Measurements from ENCODE around the gene CACNA2D2.

CACNA2D2 gene

DNA sequence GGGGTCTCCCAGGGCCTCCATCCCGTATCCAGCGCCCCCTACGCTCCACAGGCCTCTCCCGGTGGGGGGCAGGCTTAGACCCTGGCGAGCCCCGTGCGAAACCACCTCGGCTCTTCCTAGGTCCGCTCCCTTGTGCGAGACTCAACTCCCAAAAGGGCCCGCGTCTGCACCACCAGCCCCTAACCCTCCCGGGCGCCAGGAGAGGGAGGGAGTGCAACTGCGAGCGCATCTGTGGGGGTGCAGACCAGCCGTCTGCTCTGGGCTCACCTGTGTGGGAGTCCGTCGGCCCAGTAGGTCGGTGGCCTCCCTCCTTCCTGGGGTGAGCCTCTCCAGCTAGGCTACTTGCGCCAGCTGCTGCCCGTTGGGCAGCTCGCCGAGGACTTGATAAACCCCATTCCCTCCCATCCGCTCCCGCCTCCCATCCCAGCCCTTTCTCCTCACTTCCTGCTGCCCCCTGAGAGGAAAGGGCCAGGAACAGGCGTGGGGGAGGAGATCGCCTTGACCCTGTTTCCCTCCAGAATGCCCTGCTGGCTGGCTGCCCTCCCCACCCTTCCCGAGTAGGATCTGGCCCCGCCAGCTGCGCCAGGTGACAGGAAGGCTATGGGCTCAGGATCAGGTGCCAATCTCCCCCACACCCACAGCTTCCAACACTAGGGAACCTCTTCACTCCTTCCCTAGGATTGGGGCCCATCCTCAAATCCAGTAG is 180.9 kb downstream of the CACNA2D2 start, which contains the start of gene HYAL2:
Gene HYAL2 (minus strand): TSS at position 360 of the 706 bp plus-strand sequence. CDS start 2,256 bp downstream, outside the sequence.
- FAIRE-seq = no peak

DNA sequence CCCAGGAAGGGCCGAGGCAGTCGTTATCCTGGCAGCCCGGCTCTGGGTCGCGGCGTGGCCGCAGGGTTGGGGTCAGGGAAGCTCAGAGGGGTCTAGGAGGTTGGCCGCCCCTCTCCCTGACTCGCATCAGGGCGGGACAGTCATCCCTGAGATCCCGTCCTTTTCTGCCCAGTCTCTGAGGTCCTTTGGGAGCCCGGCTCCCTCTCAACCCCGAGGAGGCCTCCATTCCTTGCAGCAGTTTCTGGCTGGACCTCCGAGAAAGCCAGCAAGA is 181.4 kb downstream of the CACNA2D2 start:
- FAIRE-seq = no peak

DNA sequence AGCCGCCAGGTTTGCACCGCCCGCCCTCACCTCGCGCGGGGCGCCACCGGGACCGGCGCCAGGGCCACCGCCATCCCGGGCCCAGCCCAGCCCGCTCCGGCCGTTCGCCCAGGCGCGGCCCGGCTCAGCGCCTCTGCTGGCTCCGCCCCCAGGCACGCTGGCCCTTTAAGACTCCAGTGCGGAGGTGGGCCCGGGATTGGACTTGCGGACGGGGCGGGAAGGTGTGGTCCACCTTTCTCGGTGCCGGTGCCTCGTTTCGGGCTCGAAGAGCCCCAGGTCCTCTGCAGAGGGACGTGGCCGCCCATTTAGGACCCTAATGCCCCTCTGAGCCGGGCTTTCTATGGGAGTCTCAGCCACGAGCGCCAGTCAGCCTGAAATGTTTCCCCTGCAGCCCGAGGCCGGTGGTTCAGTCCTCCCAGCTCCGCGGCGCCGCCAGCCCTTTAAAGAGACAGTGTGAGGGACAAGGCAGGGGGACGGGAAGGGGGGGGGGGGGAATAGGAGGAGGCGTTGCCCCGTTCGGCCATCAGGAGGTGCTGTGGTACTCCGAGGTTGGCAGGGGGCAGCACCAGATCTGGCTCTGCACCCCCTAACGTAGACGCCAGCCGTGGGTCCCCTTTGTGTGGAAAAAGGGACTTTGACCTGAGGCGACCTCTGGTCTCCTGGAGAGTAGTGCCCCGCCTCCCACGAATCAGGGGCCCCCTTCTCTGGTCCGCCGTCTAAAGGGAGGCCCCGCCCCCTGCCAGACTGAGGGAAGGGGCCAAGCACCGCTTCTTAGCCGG is 181.9 kb downstream of the CACNA2D2 start:
- no peak for FAIRE-seq

DNA sequence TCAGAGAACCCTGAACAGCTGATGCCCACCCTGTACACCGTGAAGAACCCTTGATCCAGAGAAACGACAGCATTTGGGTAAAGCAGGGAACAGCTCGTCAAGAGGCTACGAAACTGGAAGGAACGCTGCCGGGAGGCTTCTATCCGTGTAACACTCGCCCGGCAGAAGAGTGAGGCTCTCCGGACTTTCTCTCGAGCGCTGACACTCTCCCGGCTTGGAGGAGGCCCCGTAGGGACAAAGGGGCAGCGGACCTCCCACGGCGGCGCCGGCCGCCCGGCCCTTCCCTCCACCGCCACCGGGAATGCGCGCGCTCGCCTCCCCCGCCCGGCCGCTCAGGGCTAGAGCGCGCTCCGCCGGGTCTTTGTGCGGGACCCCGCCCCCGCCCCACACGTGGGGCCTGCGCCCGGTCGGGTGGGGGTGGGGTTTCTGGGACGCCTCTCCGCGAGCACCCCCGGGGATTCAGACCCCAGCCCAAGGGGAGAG is 182.5 kb downstream of the CACNA2D2 start:
- no peak for FAIRE-seq

DNA sequence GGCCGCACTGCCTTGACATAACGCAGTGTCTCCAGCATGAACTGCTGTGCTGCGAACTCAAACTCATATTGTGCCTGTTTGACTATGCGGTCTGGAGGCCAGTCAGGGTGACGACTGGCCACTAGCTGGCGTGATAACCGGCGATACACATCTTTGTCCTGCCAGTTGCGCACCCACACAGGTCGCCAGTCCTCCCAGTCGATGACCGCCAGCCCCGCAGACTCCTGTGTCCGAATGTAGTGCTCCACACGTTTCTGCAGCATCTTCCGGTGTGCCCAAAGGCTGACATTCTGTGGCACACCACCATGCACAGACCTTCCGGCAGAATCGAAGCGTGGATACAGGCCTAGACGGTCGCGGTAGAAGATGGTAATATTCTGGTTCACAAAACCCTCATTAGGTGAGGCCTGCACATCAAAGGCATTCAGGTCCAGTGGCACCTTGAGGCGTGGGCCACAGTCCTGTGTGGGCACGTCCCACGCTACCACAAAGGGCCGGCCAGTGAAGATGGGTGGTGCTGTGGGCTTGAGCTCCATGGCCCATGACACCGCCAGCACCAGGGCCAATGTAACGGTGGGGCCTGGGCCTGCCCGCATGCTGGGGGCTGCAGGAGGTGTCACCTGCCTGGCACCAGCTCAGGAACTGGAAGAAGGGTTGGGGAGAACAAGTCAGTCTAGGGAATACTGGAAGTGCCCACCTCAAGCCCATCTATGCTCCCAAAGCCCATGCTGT is 183.4 kb downstream of the CACNA2D2 start:
- no peak for FAIRE-seq

DNA sequence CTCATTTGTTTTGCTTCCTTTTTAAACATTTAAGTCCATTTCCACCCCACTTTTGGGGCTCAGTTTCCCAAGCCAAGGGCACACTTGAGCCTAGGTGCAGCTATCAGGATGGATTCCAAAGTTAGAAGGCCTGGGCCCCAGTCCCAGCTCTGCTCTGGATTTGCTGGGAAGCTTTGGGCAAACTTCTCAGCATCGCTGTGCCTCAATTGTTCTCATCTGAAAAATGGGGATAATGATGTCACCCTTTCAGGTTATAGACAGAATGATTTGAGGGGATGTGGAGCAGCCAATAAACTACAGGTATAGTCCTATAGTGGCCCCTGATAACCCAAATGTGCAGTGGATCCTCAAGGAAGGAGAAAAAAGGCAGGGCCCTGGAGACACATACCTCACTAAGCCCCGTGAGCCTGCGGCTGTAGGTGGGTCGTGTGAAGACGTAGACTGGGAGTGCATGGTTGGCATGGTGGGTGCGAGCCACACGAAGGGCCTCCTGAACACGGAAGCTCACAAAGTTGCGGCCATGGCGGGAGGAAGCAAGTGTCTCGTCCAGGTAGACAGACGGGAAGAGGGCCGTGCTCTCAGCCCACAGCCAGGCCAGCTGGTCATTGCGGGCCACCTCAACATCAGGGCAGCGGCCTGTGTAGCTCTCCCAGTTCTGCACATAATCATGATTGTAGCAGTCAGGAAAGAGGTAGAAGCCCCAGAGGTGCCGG is 184.1 kb downstream of the CACNA2D2 start:
- FAIRE-seq = no peak

DNA sequence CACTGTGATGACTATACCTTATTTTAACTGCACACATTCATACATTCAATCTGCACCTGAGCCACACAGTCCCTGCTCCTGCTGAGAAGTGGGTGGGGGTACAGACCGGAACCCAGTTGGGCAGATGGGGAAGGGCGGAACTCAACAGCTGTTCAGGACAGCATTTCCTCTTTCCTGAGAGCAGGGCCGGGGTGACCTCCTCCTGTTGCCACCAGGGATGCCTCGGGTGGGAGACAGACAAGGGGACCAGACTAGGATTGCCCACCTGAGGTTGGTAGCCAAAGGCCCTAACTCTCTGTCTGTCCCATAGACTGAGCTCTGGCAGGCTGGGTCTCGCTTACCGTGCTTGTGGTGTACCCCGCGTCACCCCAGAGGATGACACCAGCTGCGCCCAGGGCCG is 184.8 kb downstream of the CACNA2D2 start:
- no peak for FAIRE-seq

DNA sequence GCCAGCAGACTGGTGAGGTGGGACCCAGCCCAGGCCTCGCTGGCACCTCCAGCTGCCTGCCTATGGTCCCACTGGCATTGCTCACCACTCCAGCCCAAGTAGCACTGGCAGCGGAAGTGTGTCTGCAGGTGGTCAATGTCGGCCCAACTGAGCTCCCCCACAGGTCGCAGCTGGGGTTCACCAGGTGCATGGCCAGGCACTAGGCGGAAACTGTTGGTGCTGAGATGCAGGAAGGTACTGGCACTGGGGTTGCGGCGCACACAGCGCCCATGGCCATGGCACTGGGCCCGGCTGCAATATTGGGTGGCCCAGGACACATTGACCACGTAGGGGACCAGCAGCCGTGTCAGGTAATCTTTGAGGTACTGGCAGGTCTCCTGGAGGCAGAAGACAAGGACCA is 185.3 kb downstream of the CACNA2D2 start:
- no peak for FAIRE-seq

DNA sequence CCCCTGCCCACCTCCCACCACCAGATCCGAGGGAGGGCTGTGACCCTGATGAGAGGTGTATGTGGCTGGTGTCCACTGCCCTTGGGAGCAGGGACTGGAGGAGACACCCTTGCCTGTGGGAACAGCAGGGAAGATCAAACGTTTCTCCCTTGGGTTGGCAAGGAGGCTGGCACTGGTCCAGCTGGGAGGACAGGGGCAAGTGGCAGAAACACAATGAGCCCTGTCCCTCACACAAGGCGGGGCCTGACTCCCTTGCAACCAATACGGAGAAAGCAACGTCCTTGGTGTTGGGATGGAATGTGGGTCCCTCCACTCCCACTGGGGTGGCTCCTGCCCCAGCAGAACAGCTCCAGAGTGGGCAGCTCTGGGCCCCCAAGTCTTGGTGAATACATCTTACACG is 186.1 kb downstream of the CACNA2D2 start:
- no peak for FAIRE-seq

DNA sequence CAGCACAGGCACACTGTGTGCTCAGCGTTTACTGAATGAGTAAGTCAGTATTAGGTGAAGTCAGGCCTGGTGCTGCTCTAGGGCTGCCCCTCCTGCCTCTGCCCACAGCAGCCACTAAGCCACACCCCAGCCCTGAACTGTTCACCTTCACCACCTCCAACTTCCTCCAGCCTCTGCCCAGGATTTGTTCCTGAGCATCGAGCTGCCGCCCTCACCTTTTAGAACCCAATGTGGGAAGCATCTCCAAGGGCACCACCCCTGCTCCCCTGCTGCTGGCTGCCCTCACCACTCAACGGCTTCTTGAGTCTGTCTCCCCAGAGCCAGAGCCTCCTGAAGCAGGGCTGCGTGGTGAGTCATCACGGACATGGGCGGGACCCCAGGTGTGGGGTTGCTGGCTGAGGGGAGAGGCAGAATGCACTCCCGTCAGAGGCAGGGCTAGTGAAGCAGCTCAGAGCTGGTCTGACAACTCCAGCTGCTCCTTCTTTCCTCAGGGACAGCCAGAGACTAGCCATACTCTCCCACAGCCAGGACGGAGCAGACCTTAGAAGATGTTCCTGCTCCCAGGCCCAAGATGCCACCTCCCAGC is 186.7 kb downstream of the CACNA2D2 start:
- FAIRE-seq = no peak

DNA sequence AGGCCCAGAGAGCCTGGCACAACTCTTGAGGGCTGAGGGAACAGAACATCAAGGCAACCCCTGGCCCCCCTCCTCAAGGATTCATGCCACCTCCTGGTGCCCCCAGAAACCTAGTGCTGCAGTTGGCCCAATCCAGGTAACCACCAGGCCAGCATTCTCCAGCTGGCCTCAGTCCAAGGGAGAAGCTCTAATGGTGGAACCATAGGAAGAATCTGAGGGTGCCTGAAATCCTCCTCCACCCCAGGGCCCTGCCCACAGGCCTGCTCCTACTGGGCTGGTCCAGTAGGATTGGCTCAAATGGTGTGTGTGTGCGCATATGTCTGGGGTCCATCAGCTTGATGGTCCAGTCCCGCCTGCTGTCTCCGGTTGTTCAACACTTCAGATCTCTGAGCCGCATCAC is 188.6 kb downstream of the CACNA2D2 start:
- no peak for FAIRE-seq

DNA sequence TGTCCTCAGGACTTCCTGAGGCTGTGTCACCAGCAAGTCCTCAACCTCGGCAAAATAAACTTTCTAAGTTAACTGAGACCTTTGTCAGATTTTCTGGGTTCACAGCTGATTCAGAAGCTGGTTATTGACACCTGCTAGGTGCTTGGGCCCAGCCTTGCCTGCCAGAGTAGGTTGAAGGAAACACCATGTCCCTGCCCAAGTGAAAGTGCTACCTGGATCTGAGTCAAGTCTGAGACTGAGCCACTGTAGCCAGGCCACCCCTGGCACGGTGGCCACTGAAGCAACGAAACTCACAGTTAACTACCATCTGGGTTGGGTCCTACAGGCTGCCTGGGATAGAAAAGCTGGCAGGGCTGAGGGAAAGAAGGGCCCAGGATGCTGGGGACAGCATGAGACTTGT is 189.1 kb downstream of the CACNA2D2 start:
- FAIRE-seq = no peak
